CD4-positive, alpha-beta T cell treated with Interleukin-15 for 4 hours (primary cell): ENCODE measurements around the gene RHOD.

Source experiments
- DNase-seq: peaks from one replicate; pipeline ENCODE4 v3.0.0-alpha.2; 2020; ENCODE audit warnings: low spot score

Gene RHOD

DNA sequence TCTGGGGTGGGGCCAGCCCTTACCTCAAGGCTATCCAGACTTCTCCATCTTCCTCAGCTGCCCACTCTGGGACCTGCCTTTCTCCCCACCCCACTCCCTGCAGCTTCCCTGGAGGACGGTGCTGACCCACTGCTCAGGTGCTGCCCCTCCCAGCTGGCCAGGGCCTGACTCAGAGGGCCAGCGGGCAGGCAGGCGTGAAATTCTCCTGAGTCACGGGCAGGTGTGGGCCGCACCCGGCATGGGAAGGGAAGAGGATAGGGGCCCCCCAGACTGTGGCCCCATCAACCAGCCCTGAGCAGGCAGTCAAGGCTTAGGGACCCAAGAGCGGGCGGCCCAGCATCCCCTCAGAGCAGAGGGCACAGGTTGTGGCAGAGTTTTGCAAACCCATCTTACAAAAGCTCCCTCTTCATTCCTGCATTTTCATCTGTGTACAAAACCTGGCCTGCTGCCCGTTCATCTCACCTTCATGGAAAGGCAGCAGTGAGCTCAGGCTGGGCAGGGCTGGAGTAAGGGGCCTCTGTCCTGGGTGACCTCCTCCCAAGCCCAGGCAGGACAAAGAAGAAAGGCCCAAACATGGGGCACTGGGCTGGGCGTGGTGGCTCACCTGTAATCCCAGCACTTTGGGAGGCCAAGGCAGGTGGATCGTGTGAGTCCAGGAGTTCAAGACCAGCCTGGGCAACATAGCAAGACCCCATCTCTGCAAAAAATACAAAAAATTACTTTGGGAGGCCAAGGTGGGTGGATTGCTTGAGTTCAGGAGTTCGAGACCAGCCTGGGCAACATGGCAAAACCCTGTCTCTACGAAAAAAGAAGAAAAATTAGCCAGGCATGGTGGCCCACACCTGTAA is 6.1 kb downstream of the RHOD start:
- no peak for DNase-seq

DNA sequence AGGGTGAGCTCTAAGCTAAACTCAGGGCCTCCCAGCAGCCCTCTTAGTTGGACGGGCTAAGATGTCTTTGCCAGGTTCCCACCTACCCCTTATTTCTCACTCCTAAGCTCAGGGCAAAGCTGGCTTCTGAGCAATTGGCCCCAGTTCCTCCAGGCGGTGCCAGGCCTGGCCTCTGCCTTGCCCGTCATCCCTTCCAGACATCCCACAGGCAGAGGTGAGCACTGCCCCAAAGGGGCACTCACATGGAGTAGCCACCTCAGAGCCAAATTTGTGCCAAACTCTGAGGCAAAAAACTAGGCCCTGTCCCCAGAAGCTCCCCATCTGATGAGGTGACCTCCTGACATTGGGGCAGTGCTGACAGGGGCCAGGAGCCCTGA is 9.7 kb downstream of the RHOD start:
- DNase-seq = no peak

DNA sequence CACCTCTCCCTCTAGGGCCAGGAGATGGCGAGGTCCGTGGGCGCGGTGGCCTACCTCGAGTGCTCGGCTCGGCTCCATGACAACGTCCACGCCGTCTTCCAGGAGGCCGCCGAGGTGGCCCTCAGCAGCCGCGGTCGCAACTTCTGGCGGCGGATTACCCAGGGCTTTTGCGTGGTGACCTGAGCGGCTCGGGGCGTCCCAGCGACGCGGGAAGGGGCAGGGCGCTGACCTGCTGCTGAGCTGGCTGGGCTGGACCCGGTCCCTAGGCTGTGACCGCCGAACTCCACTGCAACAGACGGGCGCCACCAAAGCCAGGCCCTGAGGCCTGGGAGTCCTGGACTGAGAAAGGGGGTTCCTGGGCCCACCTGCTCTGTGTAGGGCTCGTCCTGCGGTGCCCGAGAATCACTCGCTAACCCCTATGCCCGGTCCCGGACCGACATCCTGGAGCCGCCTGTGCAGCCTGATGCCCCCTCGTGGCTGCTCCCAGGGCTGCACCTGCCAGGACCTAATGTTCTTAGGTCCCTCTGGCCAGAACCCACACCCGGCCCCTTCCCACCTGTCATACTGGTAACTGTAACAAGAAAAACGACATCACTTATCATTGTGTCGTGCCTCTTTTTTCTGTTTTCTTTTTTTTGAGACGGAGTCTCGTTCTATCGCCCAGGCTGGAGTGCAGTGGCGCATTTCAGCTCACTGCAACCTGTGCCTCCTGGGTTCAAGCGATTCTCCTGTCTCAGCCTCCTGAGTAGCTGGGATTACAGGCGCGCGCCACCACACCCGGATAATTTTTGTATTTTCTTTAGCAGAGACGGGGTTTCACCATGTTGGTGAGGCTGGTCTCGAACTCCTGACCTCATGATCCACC is 15.0 kb downstream of the RHOD start:
- peak; percentile 67 for DNase-seq

DNA sequence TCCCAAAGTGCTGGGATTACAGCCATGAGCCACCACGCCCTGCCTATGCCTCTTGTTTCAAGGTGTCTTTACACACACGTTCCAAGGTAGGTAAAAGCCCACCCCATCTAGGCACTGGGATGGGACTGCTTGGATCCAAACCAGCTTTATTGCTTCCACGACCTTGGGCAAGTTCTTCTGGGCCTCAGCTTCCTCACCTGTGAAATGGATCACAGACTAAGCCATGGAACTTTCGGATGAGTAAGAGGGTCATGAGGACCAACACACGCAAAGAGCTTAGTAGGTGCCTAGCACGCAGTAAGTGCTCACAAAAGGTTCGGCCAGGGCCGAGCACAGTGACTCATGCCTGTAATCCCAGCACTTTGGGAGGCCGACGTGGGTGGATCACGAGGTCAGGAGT is 15.6 kb downstream of the RHOD start:
- no peak for DNase-seq

DNA sequence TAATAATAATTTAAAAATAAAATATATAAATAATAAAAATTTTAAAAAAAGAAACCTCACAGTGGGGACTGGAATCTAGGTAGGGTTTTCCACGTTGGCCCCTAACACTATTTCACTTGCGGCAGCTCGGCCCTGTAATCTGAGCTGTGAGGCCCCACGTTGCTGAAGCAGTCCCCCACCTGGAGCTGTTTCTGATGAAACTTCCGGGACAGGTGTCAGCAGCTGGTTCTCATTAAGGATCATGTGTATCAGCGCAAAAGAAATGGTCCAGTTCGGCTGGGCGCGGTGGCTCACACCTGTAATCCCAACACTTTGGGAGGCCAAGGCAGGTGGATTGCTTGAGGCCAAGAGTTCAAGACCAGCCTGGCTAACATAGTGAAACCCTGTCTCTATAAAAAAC is 17.3 kb downstream of the RHOD start:
- no peak for DNase-seq

DNA sequence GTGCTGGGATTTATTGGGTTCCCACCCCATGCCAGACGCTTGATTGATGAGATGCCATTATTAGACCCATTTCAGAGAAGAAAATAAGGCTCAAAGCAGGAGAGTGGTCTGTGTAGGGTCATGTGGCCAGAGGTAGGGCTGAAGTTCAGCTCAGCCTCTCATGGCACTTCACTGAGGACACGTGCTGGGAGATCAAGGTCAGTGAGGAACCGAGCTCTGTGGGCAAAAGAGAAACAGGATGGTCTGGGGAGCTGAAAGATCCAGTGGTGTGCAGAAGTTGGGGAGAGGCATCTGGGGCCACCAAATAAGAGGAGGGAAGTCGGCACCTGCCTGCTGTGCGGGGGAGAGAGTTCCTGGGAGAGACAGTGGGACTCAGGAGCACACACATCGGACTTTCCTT is 19.6 kb downstream of the RHOD start:
- no peak for DNase-seq

DNA sequence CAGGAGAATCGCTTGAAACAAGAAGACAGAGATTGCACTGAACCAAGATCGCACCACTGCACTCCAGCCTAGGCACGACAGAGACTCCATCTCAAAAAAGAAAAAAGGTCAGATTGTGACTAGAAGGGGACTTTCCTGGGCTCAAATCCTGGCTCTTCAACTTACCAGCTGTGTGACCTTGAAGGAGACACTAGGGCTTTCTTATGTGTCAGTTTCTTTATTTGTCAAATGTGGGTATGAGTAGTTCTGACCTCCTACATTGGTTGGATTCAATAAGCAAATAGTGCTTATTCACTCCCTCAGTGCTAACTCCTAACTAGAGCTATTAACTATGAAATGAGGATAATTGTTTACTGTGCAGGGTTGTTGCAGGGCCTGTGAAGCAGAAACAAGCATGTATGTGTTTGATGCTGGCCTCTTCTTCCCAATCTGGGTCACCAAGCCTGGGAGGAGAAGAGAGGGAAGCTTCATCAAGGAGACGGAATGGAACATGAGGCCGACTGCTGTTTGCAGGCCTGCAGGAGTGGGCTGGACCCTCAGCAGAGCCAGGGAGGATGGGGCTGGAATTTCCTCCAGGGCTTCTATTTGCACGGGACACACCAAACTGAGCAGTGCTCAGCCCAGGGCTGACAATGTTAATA is 22.5 kb downstream of the RHOD start:
- no peak for DNase-seq

DNA sequence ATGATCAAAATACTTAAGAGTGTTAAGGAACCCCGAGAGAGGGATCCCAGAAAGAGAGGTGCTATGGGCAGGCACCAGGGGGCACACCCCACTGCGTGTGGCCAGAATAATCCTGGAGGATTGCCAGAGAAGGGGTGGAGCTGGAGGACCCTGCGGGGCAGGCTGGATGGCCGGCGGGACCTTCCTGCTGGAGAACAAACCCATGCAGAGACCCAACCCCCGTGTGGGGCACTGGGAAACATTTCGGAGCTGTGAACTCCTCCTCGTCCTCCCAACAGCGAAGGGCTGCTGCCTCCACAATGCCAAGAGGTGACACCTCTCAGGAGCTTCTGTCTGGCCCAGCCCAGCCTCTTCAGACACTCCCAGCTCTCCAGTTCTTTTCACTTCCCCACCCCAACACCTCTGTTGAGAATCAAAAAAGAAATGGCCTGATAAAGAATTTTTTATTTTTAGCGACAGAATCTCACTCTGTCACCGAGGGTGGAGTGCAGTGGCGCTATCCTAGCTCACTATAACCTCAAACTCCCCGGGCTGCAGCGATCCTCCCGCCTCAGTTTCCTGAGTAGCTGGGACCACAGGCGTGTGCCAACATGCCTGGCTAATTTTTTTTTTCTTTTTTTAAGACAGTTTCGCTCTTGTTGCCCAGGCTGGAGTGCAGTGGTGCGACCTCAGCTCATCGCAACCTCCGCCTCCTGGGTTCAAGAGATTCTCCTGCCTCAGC is 25.6 kb downstream of the RHOD start:
- no peak for DNase-seq

DNA sequence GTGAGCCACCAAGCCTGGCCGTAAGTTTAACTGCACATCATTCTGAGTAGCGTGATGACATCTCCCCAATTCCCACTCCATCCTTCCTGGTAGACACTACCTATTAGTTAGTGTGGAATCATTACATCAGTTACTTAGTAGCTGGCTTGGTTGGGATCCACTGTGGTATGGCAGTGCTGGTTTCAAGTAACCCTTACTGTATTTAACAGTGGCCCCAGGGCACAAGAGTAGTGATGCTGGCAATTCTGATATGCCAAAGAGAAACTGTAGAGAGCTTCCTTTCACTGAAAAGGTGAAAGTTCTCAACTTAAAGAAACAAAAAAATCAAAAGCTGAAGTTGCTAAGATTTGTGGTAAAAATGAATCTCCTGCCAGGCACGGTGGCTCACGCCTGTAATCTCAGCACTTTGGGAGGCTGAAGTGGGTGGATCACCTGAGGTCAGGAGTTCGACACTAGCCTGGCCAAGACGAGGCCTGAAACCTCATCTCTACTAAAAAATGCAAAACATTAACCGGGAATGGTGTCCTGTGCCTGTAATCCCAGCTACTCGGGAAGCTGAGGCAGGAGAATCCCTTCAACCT is 27.2 kb downstream of the RHOD start:
- no peak for DNase-seq

DNA sequence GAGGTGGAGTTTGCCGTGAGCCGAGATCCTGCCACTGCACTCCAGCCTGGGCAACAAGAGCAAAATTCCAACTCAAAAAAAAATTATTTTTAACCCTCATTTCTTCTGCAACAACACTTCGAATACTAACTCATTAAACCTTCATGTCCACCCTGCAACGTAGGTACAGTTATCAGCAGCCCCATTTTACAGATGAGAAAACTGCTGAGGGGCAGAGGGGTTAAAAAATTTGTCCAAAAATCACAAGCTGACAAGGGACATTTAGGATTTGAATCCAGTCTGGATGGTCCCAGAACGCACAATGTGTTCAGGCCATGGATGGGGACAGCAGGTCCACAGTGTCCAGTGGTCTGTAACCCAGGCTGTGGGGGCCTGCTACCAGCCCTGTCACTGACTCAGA is 29.0 kb downstream of the RHOD start:
- DNase-seq = no peak

DNA sequence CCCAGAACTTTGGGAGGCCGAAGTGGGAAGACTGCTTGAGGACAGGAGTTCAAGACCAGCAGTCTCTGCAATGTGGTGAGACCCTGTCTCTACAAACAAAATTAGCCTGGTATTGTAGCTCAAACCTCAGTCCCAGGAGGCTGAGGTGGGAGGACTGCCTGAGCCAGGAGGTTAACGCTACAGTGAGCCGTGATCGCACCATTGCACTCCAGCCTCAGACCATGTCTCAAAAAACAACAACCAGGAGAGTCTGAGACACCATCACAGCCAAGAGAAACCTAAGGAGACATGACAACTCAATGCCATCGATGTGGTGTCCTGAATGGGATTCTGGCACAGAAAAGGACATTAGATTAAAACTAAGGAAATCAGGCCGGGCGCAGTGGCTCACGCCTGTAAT is 34.1 kb downstream of the RHOD start:
- no peak for DNase-seq

DNA sequence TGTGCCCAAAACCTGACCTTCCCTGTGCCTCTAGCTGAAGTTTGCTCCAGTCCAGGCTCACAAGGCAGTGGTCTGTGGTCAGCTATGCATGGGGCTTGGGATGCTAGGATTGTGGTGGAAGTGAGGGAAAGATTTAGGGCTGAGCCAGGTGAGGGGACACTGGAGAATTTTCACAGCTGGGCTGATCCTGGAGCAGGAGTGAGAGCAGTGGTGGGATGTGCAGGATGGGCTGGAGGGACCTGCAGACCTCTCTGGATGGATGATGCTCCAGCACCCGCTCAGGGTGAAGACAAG is 38.5 kb downstream of the RHOD start:
- no peak for DNase-seq

DNA sequence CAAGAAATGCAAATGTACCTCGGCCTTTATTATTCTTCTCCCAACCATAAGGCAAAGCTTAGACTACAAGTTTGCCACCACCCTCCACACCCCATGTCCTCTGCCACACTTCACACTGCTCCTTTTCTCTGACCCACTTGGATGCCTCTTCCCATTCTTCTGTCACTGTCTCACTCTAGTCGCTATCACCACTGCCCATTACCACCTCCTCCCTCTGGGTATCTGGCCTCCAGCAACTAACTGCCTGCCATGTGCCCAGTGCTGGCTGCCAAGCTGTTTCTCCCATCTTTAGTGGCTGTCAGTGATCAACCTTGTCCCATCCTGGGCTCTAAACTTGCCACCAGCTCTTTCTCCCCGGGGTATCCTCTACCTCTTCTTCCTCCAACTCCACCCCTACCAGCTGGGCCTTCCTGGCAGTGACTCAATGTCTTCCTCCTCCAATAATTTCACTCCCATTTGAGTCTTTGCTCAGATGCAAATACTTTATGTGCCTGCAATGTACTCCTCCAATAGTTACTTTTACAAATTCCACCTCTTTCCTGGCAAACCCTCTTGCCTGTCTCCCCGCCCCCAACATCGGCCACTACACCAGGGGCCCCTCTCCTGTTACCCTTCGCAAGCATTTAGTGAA is 42.3 kb downstream of the RHOD start:
- DNase-seq = no peak

DNA sequence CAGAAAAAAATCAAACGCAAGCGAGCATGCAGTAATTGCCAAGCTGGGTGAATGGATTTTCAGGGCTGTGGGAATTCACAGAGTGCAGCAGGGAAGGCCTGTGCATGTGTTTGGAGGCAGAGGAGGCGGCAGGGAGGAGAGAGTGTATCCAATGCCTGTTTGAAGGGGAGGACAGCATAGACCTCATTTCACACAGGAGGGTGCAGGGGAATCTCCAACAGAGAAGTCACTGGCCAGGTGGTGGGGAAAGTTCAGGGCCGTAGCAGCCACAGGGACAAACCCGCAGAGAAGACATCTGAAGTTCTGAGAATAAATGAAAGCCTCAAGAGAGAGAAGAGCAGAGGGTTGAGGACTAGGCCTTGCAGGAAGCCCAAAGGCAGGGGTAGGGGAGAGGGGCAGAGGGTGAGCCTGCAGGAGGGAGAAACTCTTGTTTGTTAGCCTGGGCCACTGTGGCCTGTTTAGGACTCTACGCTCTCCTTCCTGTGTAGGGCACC is 43.2 kb downstream of the RHOD start:
- DNase-seq = no peak

DNA sequence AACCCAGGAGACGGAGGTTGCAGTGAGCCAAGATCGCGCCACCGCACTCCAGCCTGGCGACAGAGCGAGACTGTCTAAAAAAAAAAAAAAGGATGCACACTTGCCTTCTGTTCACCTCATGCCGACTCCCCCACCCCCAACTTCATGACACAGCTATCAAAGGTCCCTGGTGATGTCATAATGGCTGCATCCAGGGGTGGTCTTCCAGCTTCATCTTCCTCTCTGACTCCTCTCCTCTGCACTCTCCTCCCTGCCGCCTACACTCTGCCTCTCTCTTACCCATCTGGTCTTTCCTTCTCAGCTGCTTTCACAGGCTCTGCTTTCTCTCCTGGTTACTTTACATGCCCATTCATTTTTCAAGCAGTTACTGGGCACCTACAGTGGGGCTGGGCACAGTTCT is 46.0 kb downstream of the RHOD start:
- no peak for DNase-seq

DNA sequence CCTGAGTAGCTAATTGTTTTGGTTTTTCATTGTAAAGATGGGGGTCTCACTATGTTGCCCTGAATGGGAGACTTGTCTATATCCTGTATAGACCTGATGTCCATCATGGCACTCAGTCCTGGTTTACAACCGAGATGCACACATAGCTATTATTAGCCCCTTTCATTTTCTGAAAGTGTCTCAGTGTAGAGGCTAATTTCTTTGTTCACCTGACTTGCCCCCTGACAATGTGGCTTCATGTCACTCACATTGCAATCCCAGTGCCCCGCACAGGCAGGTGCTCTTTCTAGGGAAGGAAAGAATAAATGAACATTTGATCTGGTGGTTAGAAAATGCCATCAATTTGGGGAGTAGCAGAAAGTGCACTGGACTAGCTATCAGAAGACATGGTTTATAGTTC is 49.3 kb downstream of the RHOD start:
- DNase-seq = no peak

DNA sequence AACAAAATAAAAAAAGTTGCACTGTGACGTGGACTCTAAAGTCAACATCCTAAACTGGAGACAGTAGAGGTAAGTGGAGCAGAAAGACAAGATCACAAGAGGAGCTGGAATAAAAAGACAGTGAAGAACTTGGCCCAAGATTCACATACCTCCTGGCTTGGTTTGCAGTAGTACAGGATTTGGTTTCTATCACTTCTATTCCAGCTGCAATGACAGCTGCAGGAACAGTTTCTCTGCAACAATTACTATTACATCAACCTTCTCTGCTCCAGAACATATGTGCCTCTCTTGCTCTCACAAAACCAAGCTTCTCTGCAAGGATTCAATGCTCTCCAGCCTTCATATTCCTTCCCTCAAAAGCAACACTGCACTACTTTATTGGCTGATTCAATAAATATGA is 54.6 kb downstream of the RHOD start:
- no peak for DNase-seq

DNA sequence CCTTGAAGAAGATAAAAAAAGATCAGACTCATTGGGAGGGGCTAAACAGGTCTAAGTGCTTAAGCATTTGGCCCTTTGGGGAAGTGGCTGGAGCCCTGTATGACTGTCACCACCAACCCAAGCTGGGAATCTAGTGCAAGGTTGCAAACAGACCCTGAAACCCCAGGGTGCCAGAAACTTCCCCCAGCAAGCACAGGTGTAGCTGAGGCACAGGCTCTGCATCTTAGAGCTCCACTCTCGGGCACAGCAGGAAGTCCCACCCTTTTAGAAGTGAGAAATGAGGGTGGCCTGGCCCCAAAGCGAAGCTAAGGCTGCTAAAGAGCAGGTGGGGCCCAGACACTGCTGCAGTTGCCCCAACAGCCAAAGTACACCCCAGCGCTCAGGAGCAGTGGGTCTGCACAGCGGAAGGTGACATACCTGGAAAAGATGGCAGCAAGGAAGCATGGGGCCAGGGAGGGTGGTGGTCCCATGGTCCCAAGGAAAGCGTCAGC is 56.6 kb downstream of the RHOD start:
- DNase-seq = peak; percentile 17

DNA sequence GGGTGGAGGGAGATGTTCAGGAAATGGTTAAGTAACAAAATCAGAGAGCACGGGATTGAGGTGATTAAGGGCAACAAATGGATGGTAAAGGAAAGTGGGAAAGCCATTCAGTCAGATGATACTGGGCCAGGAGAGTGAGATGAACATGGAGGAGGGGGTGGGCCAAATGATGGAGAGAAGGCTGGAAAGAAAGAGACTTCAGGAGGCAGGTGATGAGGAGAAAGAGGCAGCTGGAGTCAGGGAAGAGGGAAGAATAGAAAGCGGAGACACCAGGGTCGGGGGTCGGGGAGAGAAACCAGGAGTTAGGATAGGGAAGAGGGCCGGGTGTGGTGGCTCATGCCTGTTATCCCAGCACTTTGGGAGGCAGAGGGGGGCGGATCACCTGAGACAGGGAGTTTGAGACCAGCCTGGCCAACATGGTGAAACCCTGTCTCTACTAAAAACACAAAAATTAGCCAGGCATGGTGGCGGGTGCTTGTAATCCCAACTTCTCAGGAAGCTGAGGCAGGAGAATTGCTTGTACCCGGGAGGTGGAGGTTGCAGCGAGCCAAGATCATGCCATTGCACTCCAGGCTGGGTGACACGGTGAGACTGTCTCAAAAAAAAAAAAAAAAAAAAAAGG is 57.7 kb downstream of the RHOD start:
- no peak for DNase-seq

DNA sequence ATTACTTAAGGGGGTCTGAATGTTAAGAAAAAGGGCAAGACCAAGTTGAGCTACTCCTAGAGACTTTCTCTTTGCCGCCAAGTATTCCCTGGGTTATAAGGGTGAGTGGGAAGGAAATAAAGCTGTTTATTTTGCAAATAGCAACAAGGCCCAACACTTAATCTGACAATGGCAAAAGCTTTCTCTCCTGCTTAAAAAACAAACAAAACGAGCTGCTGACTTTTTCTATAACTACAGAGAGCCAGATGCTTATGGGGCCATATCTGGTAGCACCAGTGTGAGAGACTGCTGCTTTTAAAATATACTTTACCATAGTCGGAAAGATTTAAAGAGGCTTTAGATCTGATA is 60.1 kb downstream of the RHOD start:
- DNase-seq = no peak

DNA sequence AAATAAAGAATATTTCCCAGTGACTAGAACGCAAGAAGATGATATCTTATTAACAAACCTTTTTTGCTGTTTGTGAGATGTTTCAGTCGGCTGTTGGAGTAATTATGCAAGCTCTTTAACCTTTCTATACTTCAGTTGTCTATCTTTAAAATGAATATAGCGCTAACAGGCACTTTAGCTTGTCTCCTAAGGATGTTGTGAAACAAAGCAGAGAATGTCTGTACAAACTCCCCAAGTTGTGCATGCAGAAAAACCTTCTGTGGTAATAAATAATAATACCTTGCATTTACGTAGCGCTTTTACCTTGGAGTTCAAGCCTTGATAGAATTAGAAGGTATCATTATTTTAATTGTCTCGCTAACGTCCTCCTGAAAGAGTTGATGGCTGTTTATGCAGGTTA is 60.5 kb downstream of the RHOD start:
- DNase-seq = no peak
